ENCODE data around the gene SSU72. TPM values are rescaled to one million over a fixed set of nuclear protein-coding genes. Genes with fewer than 3 reads are reported as not detected.
A peak's percentile ranks its signal among the peaks of the same experiment; 100 is the strongest.
"Not testable (repeated sequence)": the region's sequence is repeated elsewhere in the genome, so short reads cannot be mapped to it uniquely, and the experiment has no call there.

The SSU72 gene
- total RNA-seq, 4 donors from 2014 or later: 129 to 161 (median 146) TPM

GRCh38 chr1:1517973-1518620, 56.6 kb downstream of the SSU72 start:
- H3K27ac ChIP-seq: no peak overlapping the region
- H3K36me3 ChIP-seq: peaks cover 0 to 59% (median 0%) of the 10 kb centered on the region in 3 donors
- no peak for DNase-seq (ENCODE audit: low spot score in 2 of 2)
- no peaks in the 10 kb centered on the region for H3K9me3 ChIP-seq
- no peaks in the 10 kb centered on the region for H3K27me3 ChIP-seq
- TF ChIP-seq POLR2A (IDR thresholded peaks at IDR 0.05) (no peak), CTCF (IDR thresholded peaks at IDR 0.05) (no peak), EP300 (IDR thresholded peaks at IDR 0.05) (no peak)
- 90 to 92% methylated on average over 20 to 28 of the region's 28 CpGs for WGBS, 2 donors
- H3K4me1 ChIP-seq: peaks cover 0 to 8% (median 0%) of the 10 kb centered on the region in 4 donors
- no peak overlapping the region for H3K4me3 ChIP-seq

GRCh38 chr1:1516923-1517322, 57.7 kb downstream of the SSU72 start:
- Histone ChIP-seq H3K36me3 (peaks cover 0 to 47% (median 0%) of the 10 kb centered on the region in 3 donors), H3K4me1 (peaks cover 0 to 11% (median 0%) of the 10 kb centered on the region in 4 donors)
- not testable (repeated sequence) for DNase-seq (ENCODE audit: low spot score in 2 of 2); H3K27ac ChIP-seq; H3K9me3 ChIP-seq; H3K27me3 ChIP-seq; H3K4me3 ChIP-seq
- 90 to 92% methylated on average over 10 to 13 of the region's 14 CpGs for WGBS, 2 donors

GRCh38 chr1:1514376-1514775, 60.3 kb downstream of the SSU72 start:
- H3K4me3 ChIP-seq; H3K9me3 ChIP-seq; H3K27me3 ChIP-seq; H3K27ac ChIP-seq; DNase-seq (ENCODE audit: low spot score in 2 of 2): not testable (repeated sequence)
- Histone ChIP-seq H3K36me3 (peaks cover 0 to 26% (median 0%) of the 10 kb centered on the region in 3 donors), H3K4me1 (peaks cover 0 to 24% (median 3%) of the 10 kb centered on the region in 4 donors)
- 76 to 91% methylated on average over 7 to 15 of the region's 16 CpGs for WGBS, 2 donors

- peaks cover 0 to 24% (median 3%) of the 10 kb centered on the region in 4 donors for H3K4me1 ChIP-seq
- H3K27me3 ChIP-seq; H3K4me3 ChIP-seq; H3K27ac ChIP-seq; H3K9me3 ChIP-seq; DNase-seq (ENCODE audit: low spot score in 2 of 2): not testable (repeated sequence)
- H3K36me3 ChIP-seq: peaks cover 0 to 22% (median 0%) of the 10 kb centered on the region in 3 donors
- 70 to 73% methylated on average over 15 to 17 of the region's 18 CpGs for WGBS, 2 donors
Observed at GRCh38 chr1:1513675-1514074, 61.0 kb downstream of the SSU72 start.

GRCh38 chr1:1512425-1512824, 62.2 kb downstream of the SSU72 start:
- H3K27ac ChIP-seq: peak overlapping the region in 2 of 4 donors; percentile 93 to 97
- peaks cover 0 to 11% (median 0%) of the 10 kb centered on the region in 3 donors for H3K36me3 ChIP-seq
- DNase-seq (ENCODE audit: low spot score in 2 of 2); H3K9me3 ChIP-seq; H3K27me3 ChIP-seq: not testable (repeated sequence)
- peak overlapping the region; percentile 50 to 98 (median 83) for H3K4me3 ChIP-seq
- 0 to 2% methylated on average over 7 to 9 of the region's 52 CpGs for WGBS, 2 donors
- H3K4me1 ChIP-seq: peaks cover 0 to 24% (median 3%) of the 10 kb centered on the region in 4 donors

GRCh38 chr1:1511533-1512285, 63.0 kb downstream of the SSU72 start, which contains the start of gene ATAD3A:
Gene ATAD3A, plus strand, starts transcription at chr1:1512162. Its CDS starts 107 bp downstream, at chr1:1512269.
- Histone ChIP-seq H3K36me3 (peaks cover 0 to 7% (median 0%) of the 10 kb centered on the region in 3 donors), H3K27ac (peak within 1 kb of the TSS; percentile 92 to 97 (median 94)), H3K9me3 (no peaks in the 10 kb centered on the region), H3K4me1 (peaks cover 0 to 24% (median 3%) of the 10 kb centered on the region in 4 donors), H3K27me3 (no peaks in the 10 kb centered on the region), H3K4me3 (peak within 1 kb of the TSS; percentile 68 to 98 (median 90))
- 0 to 1% methylated on average over 7 to 48 of the region's 99 CpGs for WGBS, 2 donors
- DNase-seq (ENCODE audit: low spot score in 2 of 2): peak; percentile 95 to 96
- peak; percentile 97 for TF ChIP-seq EP300 (IDR thresholded peaks at IDR 0.05)
- TF ChIP-seq CTCF (IDR thresholded peaks at IDR 0.05): peak in 2 of 5 experiments; percentile 20 to 65
- peak in 1 of 2 donors; percentile 59 for TF ChIP-seq POLR2A (IDR thresholded peaks at IDR 0.05)

Data from tibial nerve (tissue), 4 donors.